ENCODE data around the gene COTL1.

DNA sequence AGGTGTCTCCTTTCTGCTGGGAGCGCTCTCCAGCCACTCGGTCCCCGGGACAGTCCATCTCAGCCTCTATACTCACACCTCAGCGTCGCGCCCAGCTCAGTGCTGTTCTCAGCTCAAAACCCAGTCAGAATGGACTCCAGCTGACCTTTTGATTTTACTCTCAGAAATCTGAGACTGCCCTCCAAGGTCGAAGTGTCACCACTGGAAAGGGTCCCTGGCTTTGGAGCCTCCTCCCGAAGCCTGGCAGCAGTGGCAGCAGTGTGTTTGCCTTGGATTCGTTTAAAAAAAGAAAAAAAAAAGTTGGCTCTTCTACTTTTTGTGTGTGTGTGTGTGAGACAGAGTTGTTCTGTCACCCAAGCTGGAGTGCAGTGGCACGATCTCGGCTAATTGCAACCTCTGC, 40.8 kb upstream of the COTL1 start:
- TF ChIP-seq EZH2phosphoT487 (IDR thresholded peaks at IDR 0.05; ENCODE audit: low read length), result no peak
- TF ChIP-seq, protein P1, sequence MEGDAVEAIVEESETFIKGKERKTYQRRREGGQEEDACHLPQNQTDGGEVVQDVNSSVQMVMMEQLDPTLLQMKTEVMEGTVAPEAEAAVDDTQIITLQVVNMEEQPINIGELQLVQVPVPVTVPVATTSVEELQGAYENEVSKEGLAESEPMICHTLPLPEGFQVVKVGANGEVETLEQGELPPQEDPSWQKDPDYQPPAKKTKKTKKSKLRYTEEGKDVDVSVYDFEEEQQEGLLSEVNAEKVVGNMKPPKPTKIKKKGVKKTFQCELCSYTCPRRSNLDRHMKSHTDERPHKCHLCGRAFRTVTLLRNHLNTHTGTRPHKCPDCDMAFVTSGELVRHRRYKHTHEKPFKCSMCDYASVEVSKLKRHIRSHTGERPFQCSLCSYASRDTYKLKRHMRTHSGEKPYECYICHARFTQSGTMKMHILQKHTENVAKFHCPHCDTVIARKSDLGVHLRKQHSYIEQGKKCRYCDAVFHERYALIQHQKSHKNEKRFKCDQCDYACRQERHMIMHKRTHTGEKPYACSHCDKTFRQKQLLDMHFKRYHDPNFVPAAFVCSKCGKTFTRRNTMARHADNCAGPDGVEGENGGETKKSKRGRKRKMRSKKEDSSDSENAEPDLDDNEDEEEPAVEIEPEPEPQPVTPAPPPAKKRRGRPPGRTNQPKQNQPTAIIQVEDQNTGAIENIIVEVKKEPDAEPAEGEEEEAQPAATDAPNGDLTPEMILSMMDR (IDR thresholded peaks at IDR 0.05; ENCODE audit: low read length), result no peak
